Stimulated activated memory B cell treated with anti-CD40 and anti-IgM and Interleukin-4, amounts not matched to agents 10 μg/mL and 1 μg/mL and 100 μg/mL, for 72 hours (primary cell): ENCODE data around the gene PRCP.
A peak's percentile ranks its signal among the peaks of the same experiment; 100 is the strongest.
"Not testable (repeated sequence)": the region's sequence is repeated elsewhere in the genome, so short reads cannot be mapped to it uniquely, and the experiment has no call there.

Experiments used
- ATAC-seq: fragments of 150-1000 bp; cut with Tn5 transposase; 2 replicates; pipeline ENCODE4 v1.10.0; 2021
- H3K27ac Mint-ChIP-seq: one replicate; pipeline ENCODE4 v1.8.0; 2022; ENCODE audit warnings: mild to moderate bottlenecking, mixed read lengths
- H3K27me3 Mint-ChIP-seq: one replicate; pipeline ENCODE4 v1.8.0; 2022; ENCODE audit warnings: mixed read lengths
- H3K36me3 Mint-ChIP-seq: one replicate; pipeline ENCODE4 v1.8.0; 2022; ENCODE audit warnings: mixed read lengths
- H3K4me1 Mint-ChIP-seq: one replicate; pipeline ENCODE4 v1.8.0; 2022; ENCODE audit warnings: mixed read lengths
- H3K4me3 Mint-ChIP-seq: one replicate; pipeline ENCODE4 v1.8.0; 2022; ENCODE audit warnings: mild to moderate bottlenecking, moderate library complexity, mixed read lengths
- H3K9me3 Mint-ChIP-seq: one replicate; pipeline ENCODE4 v1.8.0; 2022; ENCODE audit warnings: mixed read lengths

The PRCP gene

DNA sequence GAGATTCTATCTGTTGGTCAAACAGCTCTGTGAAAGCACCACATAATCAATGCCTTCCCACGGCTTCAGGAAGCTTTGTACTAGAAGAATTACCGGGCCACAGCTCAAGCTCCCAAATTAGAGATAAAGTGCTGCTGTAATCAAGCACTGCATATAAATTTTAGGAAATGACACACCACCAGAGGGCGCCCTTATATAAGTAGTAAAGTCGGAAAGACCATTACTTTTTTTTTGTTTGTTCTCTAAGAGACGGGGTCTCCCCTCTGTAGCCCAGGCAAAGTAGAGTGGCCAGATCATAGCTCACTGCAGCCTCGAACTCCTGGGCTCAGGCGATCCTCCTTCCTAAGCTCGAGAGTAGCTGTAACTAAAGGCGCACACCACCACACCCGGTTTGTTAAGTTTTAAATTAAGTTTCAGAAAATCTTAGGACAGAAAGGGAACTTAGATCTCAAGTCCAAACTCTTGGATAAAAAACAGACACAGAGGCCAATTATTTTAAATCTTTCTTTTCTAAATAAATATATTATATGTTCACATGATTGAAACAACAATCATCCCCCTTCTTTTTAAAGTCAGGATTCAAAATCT is 32.6 kb downstream of the PRCP start:
- Mint-ChIP-seq H3K4me3 (peak overlapping the region; percentile 53), H3K4me1 (peaks cover 14% of the 10 kb centered on the region), H3K27ac (no peak overlapping the region), H3K27me3 (no peaks in the 10 kb centered on the region), H3K9me3 (no peaks in the 10 kb centered on the region), H3K36me3 (no peaks in the 10 kb centered on the region)
- ATAC-seq: peak; percentile 67

DNA sequence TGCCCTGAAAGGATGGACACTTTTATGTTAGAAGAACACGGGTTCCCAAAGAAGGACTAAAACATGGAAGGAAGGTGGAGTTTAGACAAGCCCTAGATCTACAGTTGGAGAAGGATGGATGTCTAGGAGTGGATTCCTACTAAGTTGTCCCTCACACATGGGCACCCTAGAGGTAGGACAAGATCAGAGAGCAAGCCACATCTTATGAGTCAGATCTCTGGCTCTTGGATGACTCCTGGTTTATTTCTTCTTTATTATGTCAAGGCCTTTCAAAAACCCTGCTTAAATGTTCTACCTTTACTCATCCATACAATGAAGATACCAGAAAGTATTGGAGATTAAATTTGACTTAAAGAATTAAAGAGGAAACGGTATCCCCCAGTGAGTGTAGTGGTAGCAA is 34.4 kb downstream of the PRCP start:
- no peak overlapping the region for H3K4me3 Mint-ChIP-seq
- H3K9me3 Mint-ChIP-seq: no peaks in the 10 kb centered on the region
- no peak for ATAC-seq

DNA sequence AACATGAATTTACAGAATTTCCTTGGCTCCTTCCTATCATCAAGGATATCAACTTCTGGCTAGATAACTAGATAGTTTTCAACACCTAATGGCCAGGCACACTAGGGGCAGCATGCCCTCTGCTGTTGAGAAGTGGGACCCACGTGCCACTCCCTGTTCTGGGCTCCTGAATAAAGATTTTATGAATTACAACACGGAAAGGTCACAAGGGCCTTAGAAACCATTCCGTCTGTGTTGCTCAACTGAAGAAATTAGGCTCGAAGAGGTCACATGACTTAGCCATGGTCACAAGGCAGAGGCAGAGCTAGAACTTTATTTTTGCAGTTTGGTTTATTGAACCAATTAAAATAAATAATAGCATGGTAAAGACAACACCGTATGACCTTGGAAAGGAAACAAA is 36.0 kb downstream of the PRCP start:
- Mint-ChIP-seq H3K4me3 (no peak overlapping the region), H3K36me3 (no peaks in the 10 kb centered on the region), H3K9me3 (no peaks in the 10 kb centered on the region), H3K4me1 (peaks cover 10% of the 10 kb centered on the region), H3K27ac (no peak overlapping the region), H3K27me3 (no peaks in the 10 kb centered on the region)
- ATAC-seq: no peak

More for the DNA sequence above, 34.4 kb downstream of the PRCP start:
- Mint-ChIP-seq H3K36me3 (no peaks in the 10 kb centered on the region), H3K27ac (no peak overlapping the region), H3K27me3 (no peaks in the 10 kb centered on the region), H3K4me1 (peaks cover 14% of the 10 kb centered on the region)

DNA sequence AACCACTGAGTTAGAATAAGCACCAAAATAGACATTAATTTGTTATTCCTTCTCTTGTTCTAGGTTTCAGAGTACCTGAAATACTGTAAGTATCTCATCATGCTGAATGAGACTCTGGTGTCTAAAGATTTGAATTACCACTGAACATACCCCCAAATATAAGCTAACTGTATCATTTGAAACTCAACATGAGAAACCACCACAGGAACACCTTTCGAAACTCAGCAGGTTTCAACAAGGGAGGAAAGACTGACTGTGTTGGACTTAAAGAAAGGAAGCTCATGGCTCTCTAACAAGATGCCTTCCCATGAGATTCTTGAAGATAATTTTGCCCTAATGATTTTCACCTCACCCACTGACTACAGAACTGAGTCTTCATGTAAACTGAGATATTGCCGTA is 37.0 kb downstream of the PRCP start:
- no peak for ATAC-seq
- H3K4me1 Mint-ChIP-seq: peaks cover 6% of the 10 kb centered on the region
- peaks cover 4% of the 10 kb centered on the region for H3K36me3 Mint-ChIP-seq
- no peaks in the 10 kb centered on the region for H3K9me3 Mint-ChIP-seq
- no peak overlapping the region for H3K4me3 Mint-ChIP-seq
- H3K27ac Mint-ChIP-seq: no peak overlapping the region
- no peaks in the 10 kb centered on the region for H3K27me3 Mint-ChIP-seq

DNA sequence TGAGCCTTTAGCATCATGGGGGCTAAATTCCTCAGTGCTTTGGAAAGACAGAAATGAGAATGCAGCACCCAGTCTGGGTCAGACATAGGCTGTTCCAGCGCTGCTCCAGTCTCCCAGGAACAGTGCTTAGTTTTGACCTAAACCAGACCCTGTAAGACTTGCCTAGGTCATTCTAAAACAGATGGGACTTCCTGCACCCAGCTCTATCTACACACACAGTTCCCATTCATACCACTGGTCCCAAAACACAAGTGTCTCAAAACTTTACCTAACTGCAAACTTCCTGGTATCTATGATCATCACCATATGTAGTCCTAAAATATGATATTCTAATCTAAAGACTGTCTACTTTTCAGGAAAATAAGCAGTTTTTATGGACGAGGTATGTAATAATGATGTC is 37.9 kb downstream of the PRCP start:
- peaks cover 11% of the 10 kb centered on the region for H3K36me3 Mint-ChIP-seq
- H3K9me3 Mint-ChIP-seq: no peaks in the 10 kb centered on the region
- no peak overlapping the region for H3K4me3 Mint-ChIP-seq
- ATAC-seq: no peak
- no peak overlapping the region for H3K27ac Mint-ChIP-seq
- H3K4me1 Mint-ChIP-seq: peaks cover 2% of the 10 kb centered on the region
- no peaks in the 10 kb centered on the region for H3K27me3 Mint-ChIP-seq

DNA sequence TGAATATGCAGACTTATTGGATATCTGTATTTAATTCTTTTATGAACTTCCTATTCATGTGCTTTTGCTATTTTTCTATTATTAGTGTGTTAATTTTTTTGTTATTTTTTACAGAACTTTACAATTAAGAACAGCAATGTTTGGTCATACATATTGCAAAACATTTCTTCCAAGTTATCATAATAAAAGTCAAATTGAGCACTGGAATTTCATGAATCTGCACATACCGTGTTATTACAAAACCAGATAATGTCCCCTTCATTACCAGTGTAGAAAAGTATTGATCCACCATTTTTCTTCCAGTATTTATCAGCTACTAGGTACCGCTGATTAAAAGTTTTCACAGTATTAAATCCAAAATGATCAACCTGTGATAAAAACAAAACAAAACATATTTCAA is 40.5 kb downstream of the PRCP start:
- H3K27me3 Mint-ChIP-seq: no peaks in the 10 kb centered on the region
- H3K4me3 Mint-ChIP-seq: no peak overlapping the region
- H3K4me1 Mint-ChIP-seq: peaks cover 2% of the 10 kb centered on the region
- H3K9me3 Mint-ChIP-seq: peaks cover 5% of the 10 kb centered on the region
- ATAC-seq: no peak
- peaks cover 28% of the 10 kb centered on the region for H3K36me3 Mint-ChIP-seq
- H3K27ac Mint-ChIP-seq: no peak overlapping the region

DNA sequence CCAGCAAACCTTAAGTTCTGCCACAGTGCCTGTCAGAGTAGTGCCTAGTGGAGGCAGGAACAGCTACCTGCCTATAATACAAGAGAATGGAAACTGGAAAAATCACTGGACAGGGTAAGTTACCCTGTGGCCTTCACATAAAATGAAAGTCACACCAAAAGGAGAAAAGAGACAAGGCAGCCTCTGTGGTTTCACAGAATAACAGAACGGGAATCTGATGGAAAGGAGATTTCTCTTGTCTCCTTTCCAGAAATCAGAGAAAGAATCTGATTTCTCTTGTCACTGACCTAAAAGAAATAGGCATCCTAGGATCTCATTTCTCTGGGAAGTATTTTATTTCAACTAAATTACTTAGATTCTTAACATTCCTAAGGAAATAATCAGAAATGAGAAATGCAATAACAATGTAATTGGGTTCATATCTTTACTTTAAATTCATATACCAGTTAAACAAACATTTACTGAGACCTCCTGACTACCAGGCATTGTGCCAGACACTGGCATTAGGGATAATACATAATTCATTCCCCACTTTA is 41.6 kb downstream of the PRCP start:
- H3K9me3 Mint-ChIP-seq: peaks cover 5% of the 10 kb centered on the region
- peaks cover 13% of the 10 kb centered on the region for H3K4me1 Mint-ChIP-seq
- H3K27me3 Mint-ChIP-seq: no peaks in the 10 kb centered on the region
- H3K4me3 Mint-ChIP-seq: no peak overlapping the region
- no peak for ATAC-seq
- H3K36me3 Mint-ChIP-seq: peaks cover 38% of the 10 kb centered on the region
- no peak overlapping the region for H3K27ac Mint-ChIP-seq

DNA sequence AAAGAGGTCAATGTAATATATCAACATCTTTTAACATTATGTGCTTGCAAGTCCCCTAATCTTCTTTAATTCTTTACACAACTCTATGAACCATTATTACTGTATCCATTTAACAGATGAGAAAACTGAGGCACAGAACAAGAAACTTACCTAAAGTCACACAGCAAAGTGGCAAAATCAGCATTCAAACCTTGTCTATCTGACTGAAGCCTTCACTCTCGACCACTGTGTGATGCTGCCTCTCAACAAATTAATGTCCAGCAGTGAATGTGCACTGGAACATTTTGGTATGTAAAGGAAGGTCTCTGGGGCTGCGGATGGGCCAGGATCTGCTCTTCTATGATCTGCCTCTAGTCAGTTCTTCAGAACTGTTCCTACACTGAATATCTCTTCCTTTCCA is 42.1 kb downstream of the PRCP start:
- Mint-ChIP-seq H3K27me3 (no peaks in the 10 kb centered on the region), H3K27ac (no peak overlapping the region), H3K36me3 (peaks cover 38% of the 10 kb centered on the region), H3K4me1 (peaks cover 17% of the 10 kb centered on the region), H3K4me3 (no peak overlapping the region), H3K9me3 (peaks cover 5% of the 10 kb centered on the region)
- no peak for ATAC-seq

DNA sequence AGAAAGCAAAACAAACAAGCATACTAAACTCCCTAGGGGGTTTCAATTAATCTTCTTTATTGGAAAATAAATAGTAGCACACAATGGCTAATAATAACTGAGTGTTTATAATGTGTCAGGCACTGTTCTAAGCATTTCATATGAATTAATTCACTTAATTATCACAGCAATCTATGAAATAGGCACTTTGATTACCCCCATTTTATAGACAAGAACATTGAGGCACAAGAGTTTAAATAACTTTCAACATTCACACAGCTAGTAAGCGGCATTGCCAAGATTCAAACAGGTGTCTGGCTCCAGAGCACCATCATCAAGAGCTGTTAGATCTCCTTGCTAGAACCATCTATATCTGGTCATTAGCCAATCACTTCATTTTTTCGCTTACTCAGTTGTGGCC is 43.1 kb downstream of the PRCP start:
- Mint-ChIP-seq H3K27ac (no peak overlapping the region), H3K9me3 (peaks cover 5% of the 10 kb centered on the region), H3K4me3 (no peak overlapping the region), H3K27me3 (no peaks in the 10 kb centered on the region), H3K4me1 (peaks cover 17% of the 10 kb centered on the region), H3K36me3 (peaks cover 38% of the 10 kb centered on the region)
- no peak for ATAC-seq

DNA sequence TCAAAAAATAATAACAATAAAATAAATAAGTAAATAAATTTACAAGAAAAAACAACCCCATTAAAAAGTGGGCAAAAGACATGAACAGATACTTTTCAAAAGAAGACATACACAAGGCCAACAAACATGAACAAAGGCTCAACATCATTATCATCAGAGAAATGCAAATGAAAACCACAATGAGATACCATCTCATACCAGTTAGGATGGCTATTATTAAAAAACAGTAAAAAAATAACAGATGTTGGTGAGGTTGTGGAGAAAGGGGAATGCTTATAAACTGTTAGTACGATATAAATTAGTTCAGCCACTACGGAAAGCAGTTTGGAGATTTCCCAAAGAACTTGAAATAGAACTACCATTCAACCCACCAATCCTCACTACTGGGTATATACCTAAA is 44.6 kb downstream of the PRCP start:
- peaks cover 5% of the 10 kb centered on the region for H3K9me3 Mint-ChIP-seq
- no peaks in the 10 kb centered on the region for H3K27me3 Mint-ChIP-seq
- peaks cover 48% of the 10 kb centered on the region for H3K36me3 Mint-ChIP-seq
- H3K27ac Mint-ChIP-seq: no peak overlapping the region
- no peak for ATAC-seq
- H3K4me3 Mint-ChIP-seq: no peak overlapping the region
- peaks cover 17% of the 10 kb centered on the region for H3K4me1 Mint-ChIP-seq

DNA sequence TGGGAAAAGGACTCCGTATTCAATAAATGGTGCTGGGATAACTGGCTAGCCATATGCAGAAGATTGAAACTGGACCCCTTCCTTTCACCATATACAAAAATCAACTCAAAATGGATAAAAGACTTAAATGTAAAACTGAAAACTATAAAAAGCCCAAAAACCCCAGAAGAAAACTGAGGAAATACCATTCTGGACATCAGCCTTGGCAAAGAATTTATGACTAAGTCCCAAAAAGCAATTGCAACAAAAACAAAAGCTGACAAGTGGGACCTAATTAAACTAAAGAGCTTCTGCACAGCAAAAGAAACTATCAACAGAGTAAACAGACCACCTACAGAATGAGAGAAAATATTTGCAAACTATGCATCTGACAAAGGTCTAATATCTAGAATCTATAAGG is 45.3 kb downstream of the PRCP start:
- H3K4me3 Mint-ChIP-seq: not testable (repeated sequence)

DNA sequence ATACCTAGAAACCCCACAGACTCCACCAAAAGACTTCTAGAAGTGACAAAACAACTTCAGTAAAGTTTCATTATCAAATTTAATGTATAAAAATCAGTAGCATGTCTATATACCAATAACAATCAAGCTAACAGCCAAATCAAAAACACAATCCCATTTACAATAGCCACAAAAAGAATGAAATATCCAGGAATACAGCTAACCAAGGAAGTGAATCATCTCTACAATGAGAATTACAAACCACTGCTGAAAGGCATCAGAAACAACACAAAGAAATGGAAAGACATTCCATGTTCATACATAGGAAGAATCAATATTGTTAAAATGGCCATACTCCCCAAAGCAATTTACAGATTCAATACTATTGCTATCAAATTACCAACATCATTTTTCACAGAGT is 46.0 kb downstream of the PRCP start:
- Mint-ChIP-seq H3K27ac (no peak overlapping the region), H3K4me1 (peaks cover 17% of the 10 kb centered on the region), H3K36me3 (peaks cover 48% of the 10 kb centered on the region), H3K4me3 (no peak overlapping the region), H3K27me3 (no peaks in the 10 kb centered on the region), H3K9me3 (peaks cover 5% of the 10 kb centered on the region)
- no peak for ATAC-seq

More for the DNA sequence above, 45.3 kb downstream of the PRCP start:
- Mint-ChIP-seq H3K4me1 (peaks cover 17% of the 10 kb centered on the region), H3K36me3 (peaks cover 48% of the 10 kb centered on the region)
- not testable (repeated sequence) for H3K9me3 Mint-ChIP-seq, H3K27ac Mint-ChIP-seq, H3K27me3 Mint-ChIP-seq, ATAC-seq

DNA sequence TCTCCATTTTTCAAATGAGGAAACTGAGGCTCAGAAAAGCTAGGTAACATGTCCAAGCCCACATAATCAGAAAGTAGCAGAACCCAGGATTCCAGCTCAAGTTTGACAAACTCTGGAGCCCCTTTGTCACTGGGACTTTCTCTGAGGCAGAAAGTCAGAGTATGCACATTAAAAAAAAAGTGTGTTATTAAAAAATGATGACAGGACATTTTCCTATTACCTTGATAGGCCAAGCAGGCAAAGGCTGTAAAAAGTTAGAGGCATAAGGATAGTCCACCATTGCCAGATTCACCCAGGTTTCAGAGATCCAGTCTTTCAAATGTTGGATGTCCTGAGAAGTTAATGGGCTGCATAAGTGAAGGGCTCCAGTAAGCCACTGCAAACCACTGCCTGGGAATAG is 51.4 kb downstream of the PRCP start:
- ATAC-seq: no peak
- Mint-ChIP-seq H3K36me3 (peaks cover 32% of the 10 kb centered on the region), H3K4me1 (peaks cover 6% of the 10 kb centered on the region), H3K4me3 (no peak overlapping the region), H3K9me3 (no peaks in the 10 kb centered on the region), H3K27ac (no peak overlapping the region), H3K27me3 (no peaks in the 10 kb centered on the region)

DNA sequence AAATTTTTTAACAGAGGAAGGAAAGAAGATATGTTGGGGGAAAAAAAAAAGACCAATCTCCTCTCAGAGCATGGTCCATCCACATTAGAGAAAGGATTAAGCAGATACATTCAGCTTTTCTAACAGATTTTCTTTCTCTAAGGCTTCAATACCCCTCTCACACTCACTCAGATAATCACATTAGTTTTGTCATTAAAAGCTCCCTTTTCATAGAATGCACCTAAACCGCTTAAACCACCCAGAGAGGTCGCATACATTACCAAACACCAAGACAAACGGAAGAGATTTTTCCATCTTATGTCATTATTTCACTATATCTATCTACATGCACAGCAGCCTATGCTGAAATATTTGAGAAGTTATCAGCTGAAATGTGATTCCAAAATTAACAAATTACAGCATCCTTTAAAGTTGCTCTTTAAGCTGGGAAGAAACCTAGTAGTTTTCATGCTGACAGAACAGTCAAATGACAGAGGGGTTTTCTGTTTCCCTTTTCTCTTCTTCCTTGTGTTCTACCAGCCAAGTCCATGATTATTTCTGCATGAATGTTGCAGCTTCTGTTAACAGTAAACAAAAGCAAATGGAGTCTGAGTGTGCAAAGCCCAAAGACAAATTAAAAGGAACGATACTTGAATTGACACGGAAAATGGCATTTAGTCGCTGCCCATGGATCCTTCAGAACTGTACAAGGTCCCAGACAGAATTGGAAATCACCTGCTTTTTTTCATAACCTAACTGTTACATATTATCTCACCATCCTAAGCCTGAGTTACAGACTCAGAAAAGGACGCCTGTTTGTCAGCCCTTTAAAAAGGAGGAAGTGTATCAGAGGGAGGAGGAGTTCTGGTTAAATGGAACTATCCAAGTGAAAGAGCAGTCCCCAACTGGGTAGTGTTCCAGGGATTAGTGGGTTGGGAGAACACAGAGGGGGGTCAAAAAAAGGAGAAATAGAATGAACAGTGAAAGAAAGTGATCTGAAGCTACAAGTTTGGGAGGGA is 54.6 kb downstream of the PRCP start:
- peaks cover 38% of the 10 kb centered on the region for H3K36me3 Mint-ChIP-seq

DNA sequence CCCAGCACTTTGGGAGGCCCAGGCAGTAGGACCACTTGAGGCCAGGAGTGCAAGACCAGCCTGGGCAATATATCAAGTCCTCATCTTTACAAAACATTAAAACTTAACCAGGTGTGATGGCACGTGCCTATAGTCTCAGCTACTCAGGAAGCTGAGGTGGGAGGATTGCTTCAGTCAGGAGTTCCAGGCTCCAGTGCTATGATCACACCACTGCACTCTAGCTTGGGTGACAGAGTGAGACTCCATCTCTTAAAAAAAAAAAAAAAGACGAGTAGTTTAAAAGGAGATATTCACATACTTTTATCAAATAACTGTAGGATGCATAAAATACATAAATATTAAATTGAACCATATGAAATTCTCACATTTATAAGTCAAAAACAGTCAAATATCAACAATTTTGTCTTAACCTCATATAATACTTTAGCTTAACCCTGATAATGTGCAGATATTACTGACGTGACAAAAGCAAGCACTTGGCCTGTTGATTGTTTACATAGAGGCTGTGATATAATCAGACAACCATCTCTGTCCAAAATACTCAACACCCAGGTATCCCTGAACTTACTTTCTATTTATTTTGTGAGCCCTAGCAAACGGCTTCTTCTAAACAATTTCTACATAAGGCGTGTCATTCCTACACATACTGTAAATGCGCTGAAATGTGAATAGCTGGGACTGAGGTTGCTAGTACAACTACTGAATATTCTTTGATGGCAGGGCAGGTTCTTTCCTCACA is 57.0 kb downstream of the PRCP start:
- no peak for ATAC-seq

More for the DNA sequence above, 54.6 kb downstream of the PRCP start:
- no peak overlapping the region for H3K27ac Mint-ChIP-seq
- H3K9me3 Mint-ChIP-seq: no peaks in the 10 kb centered on the region
- H3K4me3 Mint-ChIP-seq: no peak overlapping the region
- H3K27me3 Mint-ChIP-seq: no peaks in the 10 kb centered on the region
- no peak for ATAC-seq
- H3K4me1 Mint-ChIP-seq: no peaks in the 10 kb centered on the region

More for the DNA sequence above, 57.0 kb downstream of the PRCP start:
- no peaks in the 10 kb centered on the region for H3K4me1 Mint-ChIP-seq
- H3K9me3 Mint-ChIP-seq: no peaks in the 10 kb centered on the region
- peaks cover 55% of the 10 kb centered on the region for H3K36me3 Mint-ChIP-seq
- no peak overlapping the region for H3K4me3 Mint-ChIP-seq
- H3K27me3 Mint-ChIP-seq: no peaks in the 10 kb centered on the region
- no peak overlapping the region for H3K27ac Mint-ChIP-seq
